Fibroblast of peridontal ligament (primary cell): ENCODE measurements around the gene CRLF1.

ENCODE experiments used
- DNase-seq: peaks from one replicate; pipeline ENCODE4 v3.0.0-alpha.2; 2010; ENCODE audit errors: extremely low read depth

The CRLF1 gene

DNA sequence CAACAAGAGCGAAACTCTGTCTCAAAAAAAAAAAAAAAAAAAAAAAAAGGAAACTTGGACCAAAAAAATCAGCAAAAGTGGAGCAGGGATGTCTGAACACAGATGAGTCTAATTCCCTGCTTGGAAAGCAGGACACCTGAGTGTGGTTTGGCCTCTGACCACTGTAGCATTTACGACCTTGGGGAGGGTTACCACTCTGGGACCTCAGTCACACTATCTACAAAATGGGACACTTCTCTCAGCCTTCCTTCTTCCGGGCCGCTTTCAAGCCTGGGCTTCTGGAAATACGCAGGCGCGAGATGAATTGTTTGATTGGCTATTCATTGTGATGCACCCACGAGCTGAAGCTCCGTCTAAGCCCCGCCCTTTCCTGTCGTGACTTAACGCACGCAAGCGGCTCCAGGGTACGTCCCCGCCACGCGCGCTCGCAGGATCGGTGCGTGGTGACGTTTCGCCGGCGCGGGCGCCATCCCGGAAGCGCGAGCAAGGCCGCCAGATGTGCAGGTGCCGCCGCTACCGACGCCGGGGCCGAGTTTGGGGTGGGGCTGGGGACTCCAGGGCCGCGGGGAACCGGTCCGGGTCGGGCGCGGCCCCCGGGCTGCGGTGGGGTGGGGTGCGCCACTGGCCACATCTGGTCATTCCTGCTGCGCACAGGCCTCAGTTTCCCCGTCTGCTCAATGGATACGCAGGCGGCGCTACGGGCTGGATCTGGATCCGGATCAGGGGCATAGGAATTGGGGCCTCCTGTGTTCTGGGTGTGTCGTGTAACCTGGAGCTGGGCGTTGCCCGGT lies 49.0 kb downstream of the CRLF1 start, which contains the start of gene KXD1:
Gene KXD1 (plus strand): TSS at position 460 of the 791 bp plus-strand sequence. CDS start 4,187 bp downstream, outside the sequence.
- peak; percentile 99 for DNase-seq

DNA sequence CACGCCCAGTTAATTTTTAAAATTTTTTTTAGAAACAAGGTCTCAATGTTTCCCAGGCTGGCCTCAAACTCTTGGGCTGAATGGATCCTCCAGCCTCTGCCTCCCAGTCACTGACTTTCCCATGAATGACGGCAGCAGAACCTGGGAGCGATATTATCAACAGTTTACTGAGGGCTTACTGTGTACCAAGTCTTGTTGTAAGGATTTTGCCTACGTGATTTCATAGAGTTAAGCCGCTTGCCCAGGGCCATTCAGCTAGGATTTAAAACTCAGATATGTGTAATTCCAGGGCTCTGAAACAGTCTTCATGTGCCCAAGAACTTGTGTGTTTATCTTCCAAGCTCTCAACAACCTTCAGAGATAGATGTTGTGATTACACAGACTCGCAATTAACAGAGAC lies 55.0 kb downstream of the CRLF1 start:
- no peak for DNase-seq

DNA sequence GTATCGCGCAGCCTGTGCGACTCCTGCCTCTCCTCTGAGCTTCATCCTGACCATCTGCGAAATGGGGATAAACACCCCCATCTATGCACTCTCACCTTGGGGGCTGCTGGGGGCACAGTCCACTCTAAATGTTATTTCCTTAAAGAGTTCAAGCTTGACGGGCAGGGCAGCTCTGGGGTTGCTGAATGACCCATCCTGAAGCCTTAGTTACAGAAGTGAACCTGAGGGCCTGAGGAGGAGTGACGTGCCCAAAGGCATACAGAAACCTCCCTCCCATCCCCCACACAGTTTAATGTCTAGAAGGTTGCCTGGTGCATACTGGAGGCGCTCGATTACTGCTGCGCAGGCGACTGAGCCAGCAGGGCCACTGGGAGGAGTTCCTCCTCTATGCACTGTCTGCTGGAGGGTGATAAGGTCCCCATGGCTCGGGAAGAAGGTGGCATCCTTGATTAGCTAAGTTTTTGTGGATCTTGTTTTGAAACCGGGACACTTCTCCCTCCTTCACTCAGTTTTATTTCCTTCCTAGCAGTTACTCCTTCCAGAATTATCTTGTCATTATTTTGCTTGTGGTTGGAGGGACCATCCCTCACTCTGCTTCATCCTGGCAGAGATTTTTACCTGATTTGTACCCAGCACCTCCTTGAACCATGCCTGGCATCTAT lies 62.7 kb downstream of the CRLF1 start:
- peak; percentile 46 for DNase-seq
